HepG2 (cell line): ENCODE results near the gene SNRNP25. TPM values are rescaled to one million over a fixed set of nuclear protein-coding genes. Genes with fewer than 3 reads are reported as not detected.

Experiments
- KLF16 ChIP-seq, 2 experiments: sonication (generic) in 1 of 2; formaldehyde crosslinking in 1 of 2; IDR thresholded peaks; 2 replicates each; pipeline versions ENCODE4 v1.6.1 to v1.8.0; 2016 to 2023; ENCODE audit warnings: missing genetic modification reagents in 2 of 2, missing compliant biosample characterization in 1 of 2
- MED1 ChIP-seq: sonication (generic); formaldehyde crosslinking; IDR thresholded peaks from 2 replicates; pipeline ENCODE4 v1.4.0; 2020; ENCODE audit warnings: missing genetic modification reagents
- NFE2L1 ChIP-seq: sonication (generic); formaldehyde crosslinking; IDR thresholded peaks from 2 replicates; pipeline ENCODE4 v1.4.0; 2020; ENCODE audit warnings: missing genetic modification reagents, mild to moderate bottlenecking, borderline replicate concordance
- RFX3 ChIP-seq: IDR thresholded peaks from 2 replicates; pipeline ENCODE4 v1.6.1; 2016; ENCODE audit warnings: missing biosample characterization, missing genetic modification reagents
- SALL2 ChIP-seq: sonication (generic); formaldehyde crosslinking; IDR thresholded peaks from 2 replicates; pipeline ENCODE4 v1.8.1; 2023; ENCODE audit warnings: mild to moderate bottlenecking, missing genetic modification reagents, inconsistent platforms
- SNAI1 ChIP-seq: sonication (generic); formaldehyde crosslinking; IDR thresholded peaks from 2 replicates; pipeline ENCODE4 v1.5.0; 2020; ENCODE audit warnings: mild to moderate bottlenecking, missing genetic modification reagents, borderline replicate concordance
- ZBTB7B ChIP-seq: sonication (generic); formaldehyde crosslinking; IDR thresholded peaks from 2 replicates; pipeline ENCODE4 v1.4.0; 2020; ENCODE audit warnings: missing genetic modification reagents
- ZFX ChIP-seq: sonication (generic); formaldehyde crosslinking; IDR thresholded peaks from 2 replicates; pipeline ENCODE4 v1.4.0; 2020; ENCODE audit warnings: mild to moderate bottlenecking, low read depth, missing genetic modification reagents, moderate library complexity
- ZIK1 ChIP-seq: sonication (generic); formaldehyde crosslinking; IDR thresholded peaks from 2 replicates; pipeline ENCODE4 v1.5.0; 2020; ENCODE audit warnings: mild to moderate bottlenecking, low read depth, missing genetic modification reagents, borderline replicate concordance
- ZNF496 ChIP-seq: sonication (generic); formaldehyde crosslinking; IDR thresholded peaks from 2 replicates; pipeline ENCODE4 v1.8.1; 2023; ENCODE audit warnings: mild to moderate bottlenecking, moderate library complexity, missing genetic modification reagents; ENCODE audit not compliant: insufficient replicate concordance
- ZNF558 ChIP-seq: sonication (generic); formaldehyde crosslinking; IDR thresholded peaks from 2 replicates; pipeline ENCODE4 v1.9.0; 2022; ENCODE audit warnings: mild to moderate bottlenecking, missing genetic modification reagents, borderline replicate concordance
- ZNF891 ChIP-seq: sonication (generic); formaldehyde crosslinking; IDR thresholded peaks from 2 replicates; pipeline ENCODE4 v1.5.0; 2020; ENCODE audit warnings: mild to moderate bottlenecking, missing genetic modification reagents
- polyA plus RNA-seq, 8 experiments: library from polyadenylated mRNA; depleted of rRNA in 3 of 8; stranded (reverse) in 7 of 8; unstranded in 1 of 8; fragments of >200 nt; fragmentation: Illumina TruSeq in 4 of 8; extraction: Trizol in 4 of 8; gene quantifications; 2 replicates each; pipeline versions ENCODE4 v1.2.1 to v1.2.3, GENCODE V29; 2011 to 2016; ENCODE audit warnings: low read depth in 4 of 8, missing spikeins in 1 of 8, mixed read lengths in 1 of 8; ENCODE audit not compliant: insufficient read depth in 1 of 8
- total RNA-seq, 5 experiments: library from RNA; depleted of rRNA; stranded (reverse); fragments of >200 nt; fragmentation: Illumina TruSeq; extraction: Trizol; gene quantifications; 2 replicates each; pipeline ENCODE4 v1.2.3, GENCODE V29; 2016; ENCODE audit warnings: low read depth in 1 of 5
- TF ChIP-seq, protein P1 (sequence below): sonication (generic); formaldehyde crosslinking; IDR thresholded peaks from 2 replicates; pipeline ENCODE4 v1.4.0; 2020; ENCODE audit warnings: mild to moderate bottlenecking, missing genetic modification reagents
- TF ChIP-seq, protein P2 (sequence below): IDR thresholded peaks from 2 replicates; pipeline ENCODE4 v1.6.1; 2016; ENCODE audit warnings: missing genetic modification reagents, missing compliant biosample characterization
- TF ChIP-seq, protein P3 (sequence below): sonication (generic); formaldehyde crosslinking; IDR thresholded peaks from 2 replicates; pipeline ENCODE4 v1.4.0; 2020; ENCODE audit warnings: missing genetic modification reagents, borderline replicate concordance
- TF ChIP-seq, protein P4 (sequence below): sonication (generic); formaldehyde crosslinking; IDR thresholded peaks from 2 replicates; pipeline ENCODE4 v1.5.0; 2020; ENCODE audit warnings: mild to moderate bottlenecking, missing genetic modification reagents
- TF ChIP-seq, protein P5 (sequence below): sonication (generic); formaldehyde crosslinking; IDR thresholded peaks from 2 replicates; pipeline ENCODE4 v1.4.0; 2020; ENCODE audit warnings: missing genetic modification reagents
- TF ChIP-seq, protein P6 (sequence below): IDR thresholded peaks from 2 replicates; pipeline ENCODE4 v1.6.1; 2016; ENCODE audit warnings: mild to moderate bottlenecking

SNRNP25 gene
- total and polyA plus RNA-seq, 2 of the 13 experiments (the other 11 are each of a cell fraction or from before 2014, with no cell fraction given) = 34.1 to 97.4 TPM

DNA sequence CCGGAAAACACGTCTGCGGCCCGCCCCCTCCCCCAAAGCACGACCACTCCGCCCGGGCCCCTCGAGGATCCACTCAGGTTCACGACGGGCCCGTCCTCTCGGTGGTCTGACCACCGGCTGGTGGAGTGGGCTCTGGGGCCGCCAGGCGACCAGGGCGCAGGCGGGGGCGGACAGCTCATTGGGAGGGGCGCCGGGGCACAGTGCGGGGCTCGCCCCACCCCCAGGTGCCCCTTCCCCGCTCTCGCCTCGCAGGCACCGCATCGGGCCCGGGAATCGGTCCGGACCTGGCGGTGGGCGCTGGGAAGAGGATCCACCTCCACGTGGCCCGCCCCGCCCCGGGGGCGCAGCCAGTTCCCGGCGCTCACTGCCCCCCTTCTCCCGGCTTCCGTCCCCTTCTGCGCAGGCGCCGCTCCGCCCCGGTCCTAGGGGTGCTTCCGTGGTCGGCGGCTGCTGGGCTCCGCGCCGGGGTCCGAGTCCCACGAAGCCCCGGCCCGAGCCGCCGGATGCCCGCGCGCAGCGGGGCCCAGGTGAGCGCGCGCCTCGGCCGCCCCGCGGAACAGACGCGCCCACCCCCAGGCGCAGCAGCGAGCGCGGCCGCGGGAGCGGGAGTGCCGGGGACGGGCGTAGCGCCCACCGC is 24.3 kb downstream of the SNRNP25 start, which contains the start of gene MPG (continued):
- TF ChIP-seq, protein P1, sequence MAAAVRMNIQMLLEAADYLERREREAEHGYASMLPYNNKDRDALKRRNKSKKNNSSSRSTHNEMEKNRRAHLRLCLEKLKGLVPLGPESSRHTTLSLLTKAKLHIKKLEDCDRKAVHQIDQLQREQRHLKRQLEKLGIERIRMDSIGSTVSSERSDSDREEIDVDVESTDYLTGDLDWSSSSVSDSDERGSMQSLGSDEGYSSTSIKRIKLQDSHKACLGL = peak; percentile 67
- TF ChIP-seq, protein P2, sequence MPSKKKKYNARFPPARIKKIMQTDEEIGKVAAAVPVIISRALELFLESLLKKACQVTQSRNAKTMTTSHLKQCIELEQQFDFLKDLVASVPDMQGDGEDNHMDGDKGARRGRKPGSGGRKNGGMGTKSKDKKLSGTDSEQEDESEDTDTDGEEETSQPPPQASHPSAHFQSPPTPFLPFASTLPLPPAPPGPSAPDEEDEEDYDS (CRISPR knock-in tag) = peak; percentile 49; the same call in 1 of the 2 replicates
- TF ChIP-seq MED1 (CRISPR knock-in tag) (peak; percentile 58; the same call in 1 of the 2 replicates), RFX3 (CRISPR knock-in tag) (no peak), ZFX (CRISPR knock-in tag) (peak; percentile 55; the same call in 1 of the 2 replicates), SNAI1 (CRISPR knock-in tag) (0 out of 2 replicates have a peak, but pooled peaks have one; percentile 45), NFE2L1 (CRISPR knock-in tag) (no peak), KLF16 (CRISPR knock-in tag; IDR thresholded peaks at IDR 0.05) (peak; percentile 16 to 70; a peak in 1 of 4 replicates), ZBTB7B (peak; percentile 40; the same call in 1 of the 2 replicates), ZNF891 (no peak), SALL2 (0 out of 2 replicates have a peak, but pooled peaks have one; percentile 44), ZIK1 (CRISPR knock-in tag) (0 out of 2 replicates have a peak, but pooled peaks have one; percentile 65), ZNF496 (CRISPR knock-in tag) (no peak), ZNF558 (CRISPR knock-in tag) (no peak; the same call in 1 of the 2 replicates)
- TF ChIP-seq, protein P3, sequence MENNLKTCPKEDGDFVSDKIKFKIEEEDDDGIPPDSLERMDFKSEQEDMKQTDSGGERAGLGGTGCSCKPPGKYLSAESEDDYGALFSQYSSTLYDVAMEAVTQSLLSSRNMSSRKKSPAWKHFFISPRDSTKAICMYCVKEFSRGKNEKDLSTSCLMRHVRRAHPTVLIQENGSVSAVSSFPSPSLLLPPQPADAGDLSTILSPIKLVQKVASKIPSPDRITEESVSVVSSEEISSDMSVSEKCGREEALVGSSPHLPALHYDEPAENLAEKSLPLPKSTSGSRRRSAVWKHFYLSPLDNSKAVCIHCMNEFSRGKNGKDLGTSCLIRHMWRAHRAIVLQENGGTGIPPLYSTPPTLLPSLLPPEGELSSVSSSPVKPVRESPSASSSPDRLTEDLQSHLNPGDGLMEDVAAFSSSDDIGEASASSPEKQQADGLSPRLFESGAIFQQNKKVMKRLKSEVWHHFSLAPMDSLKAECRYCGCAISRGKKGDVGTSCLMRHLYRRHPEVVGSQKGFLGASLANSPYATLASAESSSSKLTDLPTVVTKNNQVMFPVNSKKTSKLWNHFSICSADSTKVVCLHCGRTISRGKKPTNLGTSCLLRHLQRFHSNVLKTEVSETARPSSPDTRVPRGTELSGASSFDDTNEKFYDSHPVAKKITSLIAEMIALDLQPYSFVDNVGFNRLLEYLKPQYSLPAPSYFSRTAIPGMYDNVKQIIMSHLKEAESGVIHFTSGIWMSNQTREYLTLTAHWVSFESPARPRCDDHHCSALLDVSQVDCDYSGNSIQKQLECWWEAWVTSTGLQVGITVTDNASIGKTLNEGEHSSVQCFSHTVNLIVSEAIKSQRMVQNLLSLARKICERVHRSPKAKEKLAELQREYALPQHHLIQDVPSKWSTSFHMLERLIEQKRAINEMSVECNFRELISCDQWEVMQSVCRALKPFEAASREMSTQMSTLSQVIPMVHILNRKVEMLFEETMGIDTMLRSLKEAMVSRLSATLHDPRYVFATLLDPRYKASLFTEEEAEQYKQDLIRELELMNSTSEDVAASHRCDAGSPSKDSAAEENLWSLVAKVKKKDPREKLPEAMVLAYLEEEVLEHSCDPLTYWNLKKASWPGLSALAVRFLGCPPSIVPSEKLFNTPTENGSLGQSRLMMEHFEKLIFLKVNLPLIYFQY (CRISPR knock-in tag) = peak; percentile 33; the same call in 1 of the 2 replicates
- TF ChIP-seq, protein P4, sequence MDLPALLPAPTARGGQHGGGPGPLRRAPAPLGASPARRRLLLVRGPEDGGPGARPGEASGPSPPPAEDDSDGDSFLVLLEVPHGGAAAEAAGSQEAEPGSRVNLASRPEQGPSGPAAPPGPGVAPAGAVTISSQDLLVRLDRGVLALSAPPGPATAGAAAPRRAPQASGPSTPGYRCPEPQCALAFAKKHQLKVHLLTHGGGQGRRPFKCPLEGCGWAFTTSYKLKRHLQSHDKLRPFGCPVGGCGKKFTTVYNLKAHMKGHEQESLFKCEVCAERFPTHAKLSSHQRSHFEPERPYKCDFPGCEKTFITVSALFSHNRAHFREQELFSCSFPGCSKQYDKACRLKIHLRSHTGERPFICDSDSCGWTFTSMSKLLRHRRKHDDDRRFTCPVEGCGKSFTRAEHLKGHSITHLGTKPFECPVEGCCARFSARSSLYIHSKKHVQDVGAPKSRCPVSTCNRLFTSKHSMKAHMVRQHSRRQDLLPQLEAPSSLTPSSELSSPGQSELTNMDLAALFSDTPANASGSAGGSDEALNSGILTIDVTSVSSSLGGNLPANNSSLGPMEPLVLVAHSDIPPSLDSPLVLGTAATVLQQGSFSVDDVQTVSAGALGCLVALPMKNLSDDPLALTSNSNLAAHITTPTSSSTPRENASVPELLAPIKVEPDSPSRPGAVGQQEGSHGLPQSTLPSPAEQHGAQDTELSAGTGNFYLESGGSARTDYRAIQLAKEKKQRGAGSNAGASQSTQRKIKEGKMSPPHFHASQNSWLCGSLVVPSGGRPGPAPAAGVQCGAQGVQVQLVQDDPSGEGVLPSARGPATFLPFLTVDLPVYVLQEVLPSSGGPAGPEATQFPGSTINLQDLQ (CRISPR knock-in tag) = peak; percentile 28; the same call in 1 of the 2 replicates
- TF ChIP-seq, protein P5, sequence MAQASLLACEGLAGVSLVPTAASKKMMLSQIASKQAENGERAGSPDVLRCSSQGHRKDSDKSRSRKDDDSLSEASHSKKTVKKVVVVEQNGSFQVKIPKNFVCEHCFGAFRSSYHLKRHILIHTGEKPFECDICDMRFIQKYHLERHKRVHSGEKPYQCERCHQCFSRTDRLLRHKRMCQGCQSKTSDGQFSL (CRISPR knock-in tag) = peak; percentile 92
- TF ChIP-seq, protein P6, sequence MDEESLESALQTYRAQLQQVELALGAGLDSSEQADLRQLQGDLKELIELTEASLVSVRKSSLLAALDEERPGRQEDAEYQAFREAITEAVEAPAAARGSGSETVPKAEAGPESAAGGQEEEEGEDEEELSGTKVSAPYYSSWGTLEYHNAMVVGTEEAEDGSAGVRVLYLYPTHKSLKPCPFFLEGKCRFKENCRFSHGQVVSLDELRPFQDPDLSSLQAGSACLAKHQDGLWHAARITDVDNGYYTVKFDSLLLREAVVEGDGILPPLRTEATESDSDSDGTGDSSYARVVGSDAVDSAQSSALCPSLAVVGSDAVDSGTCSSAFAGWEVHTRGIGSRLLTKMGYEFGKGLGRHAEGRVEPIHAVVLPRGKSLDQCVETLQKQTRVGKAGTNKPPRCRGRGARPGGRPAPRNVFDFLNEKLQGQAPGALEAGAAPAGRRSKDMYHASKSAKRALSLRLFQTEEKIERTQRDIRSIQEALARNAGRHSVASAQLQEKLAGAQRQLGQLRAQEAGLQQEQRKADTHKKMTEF (CRISPR knock-in tag) = peak; percentile 72
